Right ventricle myocardium inferior (tissue), 1 donor: ENCODE data around the gene TRIM32. TPM values are rescaled to one million over a fixed set of nuclear protein-coding genes. Genes with fewer than 3 reads are reported as not detected.

ENCODE experiments used
- ATAC-seq: fragments of 200-7000 bp; cut with Tn5 transposase; one replicate; pipeline ENCODE4 v1.9.1; 2020; ENCODE audit warnings: mild to moderate bottlenecking, moderate library complexity
- DNase-seq: peaks from one replicate; pipeline ENCODE4 v3.0.0; 2021; ENCODE audit errors: missing footprints
- intact Hi-C: fragments of 100-400 bp; cut with DNase I; formaldehyde crosslinking; loops from one replicate; pipeline ENCODE4 v1.11.0; 2022
- total RNA-seq: library from RNA; stranded (reverse); fragmentation: NEBNext Ultra II Directional; extraction: Animal tissue kit (Norgen Biotek cat#: 25700); gene quantifications from one replicate; pipeline ENCODE4 v1.2.1, GENCODE V29; 2021
- donor health status: DM: no; HTN: yes; CAD: no; lungs with severe emphysema.

TRIM32 gene
- total RNA-seq, 1 donor from 2014 or later = 15.6 TPM

DNA sequence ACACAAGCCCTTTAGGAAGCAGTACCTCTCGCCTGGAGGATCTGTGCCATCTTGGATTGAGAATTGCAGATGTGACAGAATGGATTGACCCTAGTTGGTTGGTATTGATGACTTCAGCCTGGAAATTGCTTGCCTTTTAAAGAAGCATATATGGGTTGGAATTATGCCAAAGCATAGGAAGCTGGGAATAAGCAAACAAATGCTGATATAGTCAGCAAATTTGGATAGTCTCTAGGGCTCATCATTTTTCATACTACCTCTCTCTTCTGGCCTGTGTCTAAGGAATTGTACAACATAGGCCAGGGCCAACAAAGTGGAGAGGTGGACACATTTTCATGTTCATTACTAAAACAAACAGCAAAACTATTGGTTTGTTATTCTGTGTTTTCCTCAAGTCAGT lies 13.2 kb downstream of the TRIM32 start:
- ATAC-seq = no peak
- intact Hi-C loops = no loop called here
- no peak for DNase-seq

GRCh38 chr9:116700882-116701865 lies 14.1 kb downstream of the TRIM32 start:
- intact Hi-C loops = no loop called here
- ATAC-seq = no peak

GRCh38 chr9:116701940-116702642 lies 15.0 kb downstream of the TRIM32 start:
- no peak for DNase-seq
- no peak for ATAC-seq
- intact Hi-C loops = no loop called here

More at GRCh38 chr9:116700882-116701865, 14.1 kb downstream of the TRIM32 start:
- no peak for DNase-seq

- DNase-seq (no peak), ATAC-seq (no peak)
- intact Hi-C loops = no loop called here
Measured at GRCh38 chr9:116703634-116704033, 16.5 kb downstream of the TRIM32 start.

- intact Hi-C loops = no loop called here
Measured at GRCh38 chr9:116704470-116704869, 17.4 kb downstream of the TRIM32 start.

GRCh38 chr9:116705531-116705930 lies 18.4 kb downstream of the TRIM32 start:
- ATAC-seq (no peak), DNase-seq (no peak)
- intact Hi-C loops = no loop called here

More at GRCh38 chr9:116704470-116704869, 17.4 kb downstream of the TRIM32 start:
- ATAC-seq = no peak
- DNase-seq = no peak

DNA sequence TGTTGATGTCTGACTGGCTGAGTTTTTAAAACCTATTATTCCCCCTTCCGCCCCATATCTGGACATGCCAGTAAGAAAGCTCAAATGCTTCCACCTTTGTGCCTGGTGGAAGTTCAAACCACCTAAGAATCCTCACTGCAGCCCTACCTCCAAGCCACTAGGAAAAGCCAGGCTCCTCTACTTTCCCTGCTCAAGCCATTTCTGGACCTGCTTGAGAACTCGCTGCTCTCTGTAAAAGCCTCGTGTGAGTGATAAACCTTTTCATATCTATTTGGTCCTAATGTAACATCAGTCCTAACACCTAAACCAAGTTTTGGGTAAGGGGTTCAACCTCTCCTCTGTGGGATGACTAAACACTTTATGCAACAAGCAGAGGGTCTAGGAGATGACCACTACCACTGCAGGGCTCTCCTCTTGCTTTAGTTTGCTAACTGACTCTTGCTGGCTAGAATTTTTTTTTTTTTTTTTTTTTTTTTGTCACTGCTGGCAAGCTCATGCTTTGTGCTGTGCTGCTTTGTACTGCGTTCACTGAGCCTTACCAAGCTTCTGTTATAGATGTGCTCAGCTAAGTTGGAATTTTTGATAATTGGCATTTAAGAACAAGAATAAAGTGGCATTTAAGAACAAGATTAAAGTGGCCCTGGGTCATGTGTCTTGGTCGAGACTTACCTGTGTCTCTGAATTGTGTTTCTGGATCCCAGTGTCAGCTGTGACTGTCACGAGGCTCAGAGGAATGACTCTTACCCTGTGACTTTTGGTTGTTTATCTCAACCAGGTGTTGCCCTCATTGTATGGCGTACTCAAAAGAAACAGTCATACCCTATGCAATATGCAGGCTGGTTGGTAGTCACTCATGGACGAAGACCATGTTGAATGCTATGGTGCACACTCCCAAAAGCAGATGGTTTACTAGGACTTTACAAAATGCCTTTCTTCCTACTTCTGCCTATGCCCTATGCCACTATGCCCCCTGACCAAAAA lies 19.5 kb downstream of the TRIM32 start:
- intact Hi-C loops = no loop called here
- DNase-seq (no peak), ATAC-seq (no peak)

DNA sequence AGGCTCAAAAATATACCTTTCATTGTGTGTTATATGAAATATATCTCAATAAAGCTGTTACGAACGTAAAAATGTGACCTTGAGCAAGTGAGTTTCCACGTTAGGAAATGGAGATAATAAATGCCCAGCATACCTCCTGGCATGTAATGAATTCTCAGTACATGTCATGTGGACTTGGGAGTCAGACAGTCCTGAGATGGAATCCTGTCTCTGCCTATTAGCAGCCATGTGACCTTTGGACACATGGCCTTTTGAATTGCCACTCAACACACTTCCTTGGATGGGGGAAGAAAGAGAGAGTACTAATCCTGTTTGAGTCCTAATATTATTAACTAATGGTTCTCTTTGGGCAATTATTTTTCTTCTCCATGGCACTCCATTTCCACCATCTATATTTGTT lies 25.7 kb downstream of the TRIM32 start:
- DNase-seq (no peak), ATAC-seq (no peak)
- intact Hi-C loops = no loop called here

- ATAC-seq = no peak
- no peak for DNase-seq
- intact Hi-C loops = no loop called here
Measured at GRCh38 chr9:116713271-116713670, 26.2 kb downstream of the TRIM32 start.

DNA sequence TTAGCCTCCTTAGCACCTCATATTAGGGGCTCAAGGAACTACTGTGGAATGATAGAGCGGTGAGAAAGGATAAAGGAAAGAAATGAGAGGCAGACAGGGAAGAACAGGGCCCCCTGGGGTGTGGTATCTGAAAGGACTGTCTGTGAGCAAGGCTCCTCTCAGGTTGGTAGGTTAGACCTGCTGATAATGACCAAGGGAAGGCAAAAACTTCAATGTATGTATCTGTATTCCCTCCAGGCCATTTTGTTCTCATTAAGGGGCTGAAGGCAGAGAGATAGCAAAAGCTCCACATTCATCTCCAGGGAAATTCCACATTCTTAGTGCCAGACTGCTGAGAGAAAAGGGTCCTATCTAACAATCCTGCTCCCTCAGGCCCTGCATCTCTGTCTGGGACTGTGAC lies 28.6 kb downstream of the TRIM32 start:
- ATAC-seq = no peak
- intact Hi-C loops = no loop called here
- DNase-seq = no peak

- DNase-seq = no peak
- ATAC-seq = no peak
- intact Hi-C loops = no loop called here
Measured at GRCh38 chr9:116716438-116716837, 29.3 kb downstream of the TRIM32 start.

DNA sequence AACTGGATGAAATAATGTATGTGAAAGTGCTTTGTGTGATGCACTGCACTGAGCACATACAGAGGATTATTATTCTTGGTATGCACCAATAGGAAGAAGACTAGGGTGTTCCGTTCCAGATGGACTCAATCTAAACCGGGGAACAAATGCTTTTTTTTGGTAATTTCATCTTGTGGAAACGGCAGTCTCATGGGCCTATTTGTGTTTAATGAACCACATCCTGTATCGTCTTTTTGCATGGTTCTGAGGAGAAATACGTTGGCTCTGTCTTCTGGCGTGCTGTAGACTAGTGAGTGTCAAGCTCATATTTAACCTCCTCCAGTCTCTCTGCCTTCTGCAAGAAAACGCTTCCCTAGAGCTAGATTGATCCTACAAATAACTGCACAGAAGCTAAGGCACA lies 30.0 kb downstream of the TRIM32 start:
- ATAC-seq (no peak), DNase-seq (no peak)
- intact Hi-C loops = no loop called here

GRCh38 chr9:116718111-116718510 lies 31.0 kb downstream of the TRIM32 start:
- no peak for DNase-seq
- ATAC-seq = no peak
- intact Hi-C loops = no loop called here

- DNase-seq (no peak), ATAC-seq (no peak)
- intact Hi-C loops = no loop called here
Measured at GRCh38 chr9:116720111-116720510, 33.0 kb downstream of the TRIM32 start.

DNA sequence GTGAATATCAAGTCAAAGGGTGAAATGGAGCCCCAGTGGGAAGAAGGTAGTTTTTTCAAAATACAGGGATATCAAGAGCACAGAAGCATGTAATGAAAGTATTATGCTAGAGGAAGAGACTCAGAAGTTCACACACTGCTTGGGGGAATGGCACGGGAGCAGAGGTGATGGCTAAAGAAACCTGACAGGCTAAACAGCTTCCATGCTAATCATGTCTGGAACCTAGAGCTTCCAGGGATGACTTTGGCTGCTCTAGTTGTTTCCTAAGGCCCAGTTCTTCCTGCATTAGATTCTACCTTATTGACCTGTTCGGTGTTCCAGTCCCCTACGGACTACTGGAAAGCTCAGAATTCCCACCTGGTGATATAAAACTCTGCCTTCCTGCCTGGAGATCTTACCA lies 34.3 kb downstream of the TRIM32 start:
- intact Hi-C loops = no loop called here
- DNase-seq (no peak), ATAC-seq (no peak)

- DNase-seq (no peak), ATAC-seq (no peak)
- intact Hi-C loops = no loop called here
Measured at GRCh38 chr9:116721944-116722343, 34.8 kb downstream of the TRIM32 start.

- no peak for DNase-seq
- no peak for ATAC-seq
- intact Hi-C loops = no loop called here
Measured at GRCh38 chr9:116724123-116724522, 37.0 kb downstream of the TRIM32 start.

- intact Hi-C loops = no loop called here
- ATAC-seq = no peak
- no peak for DNase-seq
Measured at GRCh38 chr9:116726602-116727001, 39.5 kb downstream of the TRIM32 start.
